Stimulated activated CD4-positive, alpha-beta T cell treated with anti-CD3 and anti-CD28 coated beads, Interleukin-15, amount 100 ng/mL, for 1 hour (primary cell): ENCODE measurements around the gene PDLIM1.

Experiments used
- DNase-seq, 2 donors: peaks; one replicate each; pipeline ENCODE4 v3.0.0-alpha.2; 2020; ENCODE audit warnings: low read depth in 1 of 2, low spot score in 1 of 2

PDLIM1 gene

GRCh38 chr10:95289003-95289920 lies 1.5 kb downstream of the PDLIM1 start:
- DNase-seq = no peak

DNA sequence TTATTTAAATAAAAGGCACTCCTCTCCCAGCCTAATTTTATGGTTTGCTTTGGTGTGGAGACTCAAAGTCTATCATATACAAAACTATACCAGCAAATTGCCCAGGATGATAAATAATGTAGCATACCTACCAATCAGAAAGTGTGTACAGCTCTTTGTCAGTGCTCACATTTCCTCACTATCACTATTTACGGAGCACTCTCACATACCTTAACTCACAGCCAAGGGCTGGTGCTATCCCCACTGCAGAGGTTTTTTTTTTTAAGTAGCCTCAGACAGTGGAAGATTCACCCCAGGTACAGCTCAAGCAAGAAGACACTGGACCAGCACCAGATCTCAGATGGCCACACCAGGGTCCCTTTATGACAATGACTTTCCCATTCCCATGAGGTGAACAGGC lies 2.5 kb downstream of the PDLIM1 start:
- no peak for DNase-seq

DNA sequence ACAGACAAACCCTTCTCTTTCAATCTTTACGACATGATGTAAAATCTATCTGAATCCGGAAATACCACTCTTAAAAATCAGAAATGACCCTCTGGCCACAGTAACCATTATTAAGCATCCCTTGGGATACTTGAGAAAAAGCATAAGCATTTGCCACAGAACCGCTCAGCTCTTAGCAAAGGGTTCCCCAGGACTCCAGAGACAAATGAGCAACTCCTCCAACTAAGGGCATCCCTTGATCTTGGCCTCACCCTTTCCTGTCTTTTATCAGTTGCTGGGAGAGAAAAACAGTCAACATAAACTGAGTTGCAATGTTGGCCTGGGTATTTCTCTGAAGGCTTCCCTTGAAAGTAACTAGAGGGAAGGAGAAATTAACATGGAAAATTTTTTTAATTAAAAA lies 3.5 kb downstream of the PDLIM1 start:
- no peak for DNase-seq

- DNase-seq = no peak
Measured at GRCh38 chr10:95286707-95287106, 4.1 kb downstream of the PDLIM1 start.

DNA sequence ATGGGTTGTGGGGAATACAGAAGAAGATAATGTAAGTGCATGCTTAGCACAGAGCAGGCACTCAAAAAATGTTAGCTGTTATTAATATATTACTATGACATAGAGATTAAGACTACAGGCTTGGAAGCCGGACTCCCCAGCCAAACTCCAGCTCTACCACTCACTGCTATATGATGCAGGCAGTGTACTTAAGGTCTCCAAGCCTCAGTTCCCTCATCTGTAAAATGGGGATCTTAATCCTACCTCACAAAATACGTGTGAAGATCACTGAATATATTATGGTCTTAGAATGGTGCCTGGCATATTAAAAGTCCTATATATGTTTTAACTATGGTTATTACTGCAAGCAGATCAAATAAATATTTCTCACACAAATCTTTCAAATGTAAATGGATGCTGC lies 5.2 kb downstream of the PDLIM1 start:
- DNase-seq = no peak

GRCh38 chr10:95284807-95285206 lies 6.0 kb downstream of the PDLIM1 start:
- no peak for DNase-seq

DNA sequence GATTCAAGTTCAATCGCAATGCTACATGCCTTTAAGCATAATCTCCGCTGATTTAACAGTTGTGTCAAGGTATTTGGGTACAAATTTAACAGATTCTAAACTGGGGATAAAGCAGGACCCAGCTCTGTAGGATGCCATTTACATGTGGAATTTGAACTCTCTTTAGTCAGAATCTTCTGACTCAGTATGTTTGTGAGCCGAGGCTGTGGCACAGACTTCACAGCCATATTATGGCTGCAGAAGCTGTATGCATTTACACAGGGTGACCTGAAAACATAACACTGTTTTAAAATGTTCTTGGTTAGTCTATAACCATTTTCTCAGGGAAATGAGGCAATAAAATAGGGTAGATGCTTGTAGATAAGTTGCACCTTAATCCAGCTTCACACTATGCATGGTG lies 8.7 kb downstream of the PDLIM1 start:
- DNase-seq = no peak

DNA sequence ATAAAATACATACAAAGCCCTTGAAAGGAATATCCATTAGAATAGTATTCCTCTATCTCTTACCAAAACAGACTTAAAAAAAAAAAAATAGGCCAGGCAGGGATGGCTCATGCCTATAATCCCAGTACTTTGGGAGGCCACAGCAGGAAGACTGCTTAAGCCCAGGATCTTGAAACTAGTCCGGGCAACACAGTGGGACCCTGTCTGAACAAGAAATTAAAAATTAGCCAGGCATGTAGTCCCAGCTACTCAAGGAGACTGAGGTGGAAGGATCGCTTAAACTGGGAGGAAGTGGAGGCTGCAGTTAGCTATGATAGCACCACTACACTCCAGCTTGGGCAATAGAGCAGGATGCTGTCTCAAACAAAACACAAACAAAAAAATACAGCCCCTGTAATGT lies 9.6 kb downstream of the PDLIM1 start:
- DNase-seq = no peak

GRCh38 chr10:95280637-95281036 lies 10.2 kb downstream of the PDLIM1 start:
- DNase-seq = no peak

- no peak for DNase-seq
Measured at GRCh38 chr10:95279042-95279820, 11.6 kb downstream of the PDLIM1 start.

DNA sequence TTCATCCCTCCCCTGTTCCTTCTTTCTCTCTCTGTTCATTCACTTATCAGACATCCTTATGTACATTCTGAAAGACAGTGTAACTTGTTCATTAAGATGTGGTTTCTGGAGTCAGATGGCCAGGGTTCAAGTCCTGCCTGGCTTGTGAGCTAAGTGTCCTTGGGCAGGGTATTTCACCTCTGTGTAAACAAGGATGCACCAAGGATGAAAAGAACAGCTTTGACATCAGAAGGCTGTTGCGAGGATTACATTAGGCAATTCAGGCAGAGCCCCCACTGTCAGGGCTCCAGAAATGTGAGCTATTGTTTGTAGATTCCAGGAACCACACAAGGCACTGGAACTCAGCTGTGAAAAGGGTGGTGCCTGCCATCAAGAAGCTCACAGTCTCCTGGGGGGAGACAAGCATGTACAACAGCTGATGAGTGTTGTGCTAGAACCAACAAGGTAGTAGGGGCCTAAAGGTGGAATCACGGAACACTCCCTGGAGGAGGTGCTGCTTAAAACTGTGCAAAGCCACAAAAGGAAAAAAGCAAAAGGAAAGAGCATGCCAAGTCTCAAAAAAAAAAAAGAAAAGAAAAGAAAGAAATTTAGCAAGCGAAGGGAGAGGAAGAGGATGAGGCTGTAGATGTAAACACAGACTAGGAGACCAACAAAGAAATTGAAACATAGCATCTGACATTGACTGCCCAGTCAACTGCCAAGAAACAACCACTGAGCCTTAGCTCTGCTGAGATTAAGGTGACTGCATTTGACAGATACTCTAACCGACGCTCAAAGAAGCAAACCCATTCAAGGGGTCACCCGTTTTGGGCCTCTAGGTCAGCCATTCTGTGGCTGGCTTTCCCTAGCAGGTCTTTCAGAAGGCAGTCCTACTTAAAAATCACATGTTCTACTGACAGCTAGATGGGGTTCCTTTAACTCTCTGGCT lies 12.5 kb downstream of the PDLIM1 start:
- no peak for DNase-seq

GRCh38 chr10:95277614-95278013 lies 13.2 kb downstream of the PDLIM1 start:
- no peak for DNase-seq

- no peak for DNase-seq
Measured at GRCh38 chr10:95277201-95277570, 13.6 kb downstream of the PDLIM1 start.

DNA sequence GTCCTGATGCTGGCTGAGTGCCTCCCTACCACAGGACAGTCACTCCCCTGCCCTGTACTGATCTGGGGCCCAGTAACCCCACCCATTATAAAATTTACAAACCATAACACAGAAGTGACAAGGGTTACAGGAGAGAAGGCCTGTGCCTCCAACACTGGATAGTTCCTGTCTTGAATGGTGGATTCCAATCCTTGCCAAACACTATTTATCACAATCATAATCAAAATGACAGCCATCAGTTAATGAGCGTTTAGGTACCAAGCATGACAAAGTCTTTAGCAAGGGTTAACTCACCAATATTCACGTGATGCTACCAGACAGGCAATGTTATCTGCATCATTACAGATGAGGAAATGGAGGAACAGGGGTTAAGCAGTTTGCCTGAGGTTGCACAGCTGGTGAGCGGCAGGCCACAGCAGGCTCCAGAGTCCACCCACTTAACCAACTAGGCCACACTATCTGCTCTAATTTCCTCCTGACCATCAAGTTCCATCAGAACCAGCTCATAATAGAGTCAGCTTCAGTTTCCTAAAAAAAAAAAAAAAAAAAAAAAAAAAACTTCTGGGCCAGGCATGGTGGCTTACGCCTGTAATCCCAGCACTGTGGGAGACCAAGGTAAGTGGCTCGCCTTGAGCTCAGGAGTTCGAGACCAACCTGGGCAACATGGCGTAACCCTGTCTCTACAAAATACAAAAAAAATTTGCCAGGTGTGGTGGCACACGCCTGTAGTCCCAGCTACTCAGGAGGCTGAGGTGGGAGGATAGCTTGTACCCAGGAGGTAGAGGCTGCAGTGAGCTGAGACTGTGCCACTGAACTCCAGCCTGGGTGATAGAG lies 14.2 kb downstream of the PDLIM1 start:
- DNase-seq = no peak

DNA sequence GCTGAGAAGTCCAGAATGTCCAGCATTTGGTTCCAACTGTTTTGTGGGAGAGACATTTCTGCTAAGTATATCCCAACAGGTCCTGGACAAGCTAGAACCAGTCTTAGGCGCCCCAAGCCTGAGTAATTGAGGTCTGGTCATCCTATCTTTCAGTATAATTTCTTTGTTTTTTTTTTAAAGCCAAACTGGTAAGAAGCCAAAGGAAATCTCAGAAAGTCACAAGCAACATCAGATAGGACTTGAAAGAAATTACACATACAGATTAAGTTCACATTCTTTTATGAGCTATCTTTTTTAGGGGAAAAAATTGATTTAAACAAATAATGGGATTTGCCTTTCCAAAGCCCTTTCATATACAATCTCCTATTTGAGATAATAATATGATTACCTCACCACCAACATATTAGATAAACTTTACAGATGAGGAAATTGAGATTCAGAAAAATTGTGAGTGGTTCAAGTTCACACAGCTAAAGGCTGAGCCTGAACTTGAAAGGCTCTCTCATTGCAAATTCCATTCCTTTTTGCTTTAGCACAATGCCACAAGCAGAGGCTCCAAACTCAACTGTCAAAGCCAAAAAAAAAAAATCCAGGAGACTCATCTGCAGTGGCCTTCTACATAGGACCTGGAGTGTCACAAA lies 15.0 kb downstream of the PDLIM1 start:
- DNase-seq = no peak

GRCh38 chr10:95273393-95274312 lies 17.1 kb downstream of the PDLIM1 start:
- no peak for DNase-seq

- no peak for DNase-seq
Measured at GRCh38 chr10:95268438-95268837, 22.4 kb downstream of the PDLIM1 start.

GRCh38 chr10:95267251-95267650 lies 23.6 kb downstream of the PDLIM1 start:
- no peak for DNase-seq

DNA sequence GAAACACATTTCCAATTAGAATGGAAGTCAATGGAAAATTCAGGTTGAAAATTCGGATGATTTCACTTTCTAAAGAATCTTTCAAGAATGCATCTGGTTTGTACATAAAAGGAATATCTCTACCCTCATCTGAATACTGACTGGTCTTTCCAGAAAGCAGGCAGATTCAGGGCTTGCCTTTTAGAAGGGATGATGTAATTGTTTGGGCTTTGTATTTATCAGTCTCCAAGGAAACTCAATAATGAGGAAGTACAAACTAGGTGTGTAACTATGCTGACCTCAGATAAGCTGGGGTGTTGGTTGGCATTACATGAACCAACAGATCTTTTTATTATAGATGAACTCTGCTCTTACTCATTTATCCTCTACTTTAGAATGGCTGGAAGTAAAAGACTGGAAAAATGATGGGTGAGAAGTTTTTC lies 24.1 kb downstream of the PDLIM1 start:
- DNase-seq = no peak
